T-helper 2 cell (primary cell): ENCODE measurements around the gene NSFL1C.
A peak's percentile ranks its signal among the peaks of the same experiment; 100 is the strongest.
"Not testable (repeated sequence)": the region's sequence is repeated elsewhere in the genome, so short reads cannot be mapped to it uniquely, and the experiment has no call there.

Source experiments
- DNase-seq, 5 experiments: peaks; one replicate each; pipeline versions ENCODE4 v3.0.0 to v3.0.0-alpha.2; 2012 to 2022

The NSFL1C gene

GRCh38 chr20:1423625-1424106, 43.0 kb downstream of the NSFL1C start:
- peak in 1 of 5 experiments; percentile 50 for DNase-seq

DNA sequence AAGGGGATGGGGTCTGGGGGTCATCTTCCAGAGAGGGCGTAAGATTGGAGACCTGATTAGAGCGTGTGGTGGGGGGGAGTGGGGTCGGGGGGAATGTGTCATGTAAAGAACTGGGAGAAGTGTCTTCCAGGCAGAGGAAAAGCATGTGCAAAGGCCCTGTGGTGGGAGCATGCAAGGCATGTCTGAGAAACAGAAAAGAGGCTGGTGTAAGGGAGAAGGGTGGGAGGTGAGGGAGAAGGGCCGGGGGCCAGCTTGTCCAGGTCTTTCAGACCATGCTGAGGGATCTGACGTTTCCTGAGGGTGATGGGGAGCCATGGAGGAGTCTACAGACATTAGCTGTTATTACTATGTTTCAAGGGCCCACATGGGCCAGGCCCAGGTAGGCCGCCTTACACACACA, 43.4 kb downstream of the NSFL1C start:
- DNase-seq: no peak

DNA sequence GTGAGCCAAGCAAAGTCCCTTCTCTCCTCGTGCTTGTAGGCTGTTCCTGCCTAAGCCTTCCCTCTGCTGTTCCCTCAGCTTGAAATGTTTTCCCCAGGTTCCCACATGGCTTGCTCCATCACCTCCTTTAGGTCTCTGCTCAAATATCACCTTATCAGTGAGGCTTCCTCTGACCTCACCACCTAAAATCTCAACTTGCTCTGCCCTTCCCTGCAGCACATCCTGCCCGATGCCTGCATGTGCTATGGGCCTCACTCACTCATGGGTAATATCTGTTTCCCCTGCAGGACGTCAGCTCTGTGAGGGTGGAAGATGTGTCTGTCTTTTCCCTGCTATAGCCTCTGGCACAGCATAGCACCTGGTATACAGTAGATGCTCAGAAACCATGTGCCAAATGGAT, 43.9 kb downstream of the NSFL1C start:
- peak in 1 of 5 experiments; percentile 64 for DNase-seq

DNA sequence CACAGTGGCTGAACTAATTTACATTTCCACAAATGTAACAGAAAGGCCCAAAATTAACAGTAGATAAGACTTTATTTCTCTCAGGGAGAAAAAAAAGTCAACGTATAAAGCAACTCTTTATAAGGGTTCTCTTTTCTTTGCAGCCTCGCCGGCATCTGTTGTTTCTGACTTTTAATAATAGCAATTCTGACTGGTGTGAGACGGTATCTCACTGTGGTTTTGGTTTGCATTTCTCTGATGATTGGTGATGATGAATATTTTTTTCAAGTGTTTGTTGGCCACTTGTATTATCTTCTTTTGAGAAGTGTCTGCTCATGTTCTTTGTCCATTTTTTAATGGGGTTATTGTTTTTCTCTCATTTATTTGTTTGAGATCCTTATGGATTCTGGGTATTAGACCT, 46.6 kb downstream of the NSFL1C start:
- no peak for DNase-seq

DNA sequence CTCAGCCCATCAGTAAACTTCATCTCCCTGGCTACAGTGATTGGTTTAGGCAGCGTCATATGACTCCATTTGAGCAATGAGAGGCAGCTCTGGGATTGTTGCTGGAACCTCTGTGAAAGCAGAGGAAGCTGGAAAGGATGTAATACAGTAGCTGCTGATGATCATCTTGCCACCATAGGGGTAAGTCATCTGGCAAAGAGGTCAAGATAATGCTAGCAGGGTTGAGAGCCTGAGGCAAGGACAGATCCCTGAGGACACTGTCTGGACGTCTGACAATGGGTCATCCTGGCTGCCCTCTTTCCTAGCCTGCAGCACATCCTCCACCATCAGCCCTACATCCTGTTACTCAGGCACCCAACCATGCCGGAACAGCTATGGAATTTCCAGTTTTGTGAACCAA, 48.3 kb downstream of the NSFL1C start:
- DNase-seq: no peak

GRCh38 chr20:1417790-1418189, 48.9 kb downstream of the NSFL1C start:
- DNase-seq: no peak

- DNase-seq: no peak
Measured at GRCh38 chr20:1417273-1417672, 49.4 kb downstream of the NSFL1C start.

DNA sequence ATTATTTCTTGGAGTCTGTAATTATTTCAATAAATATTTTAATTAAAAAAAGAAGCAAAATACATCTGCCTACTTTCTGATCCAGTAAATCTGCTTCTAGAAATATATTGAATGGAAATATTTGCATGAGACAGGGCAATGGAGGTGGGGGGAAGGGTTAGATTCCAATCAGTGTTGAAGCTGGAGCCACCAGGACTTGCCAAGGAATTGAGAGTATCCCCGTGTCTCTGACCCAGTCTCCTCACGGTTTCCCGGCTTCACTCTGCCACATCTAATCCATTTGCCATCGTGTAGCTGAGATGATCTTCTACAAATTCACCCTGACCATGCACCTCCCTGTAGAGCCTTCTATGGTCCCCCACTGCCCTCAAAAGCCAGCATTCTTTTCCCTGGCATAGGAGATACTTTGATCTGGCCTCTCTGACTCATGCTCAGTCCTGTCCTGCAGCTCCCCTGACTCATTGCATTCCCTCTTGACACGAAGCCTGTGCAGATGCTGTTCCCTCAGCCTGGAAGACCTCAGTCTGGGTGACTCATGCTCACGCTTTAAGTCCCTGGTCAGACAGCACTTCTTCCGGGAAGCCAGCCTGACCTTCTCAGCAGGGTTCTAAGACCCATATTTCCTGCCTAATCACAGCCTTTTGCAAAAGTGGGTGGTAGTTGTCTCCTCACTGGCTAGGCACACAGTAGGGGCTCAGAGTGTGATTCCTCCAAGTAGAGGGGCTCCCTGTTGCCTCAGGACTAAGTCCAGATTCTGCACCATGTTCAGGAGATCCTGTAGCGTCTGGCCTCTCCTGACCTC, 50.8 kb downstream of the NSFL1C start:
- DNase-seq: no peak

GRCh38 chr20:1414982-1415381, 51.7 kb downstream of the NSFL1C start:
- DNase-seq: no peak

- no peak for DNase-seq
Measured at GRCh38 chr20:1405801-1406200, 60.8 kb downstream of the NSFL1C start.

- DNase-seq: no peak
Measured at GRCh38 chr20:1403624-1404023, 63.0 kb downstream of the NSFL1C start.

DNA sequence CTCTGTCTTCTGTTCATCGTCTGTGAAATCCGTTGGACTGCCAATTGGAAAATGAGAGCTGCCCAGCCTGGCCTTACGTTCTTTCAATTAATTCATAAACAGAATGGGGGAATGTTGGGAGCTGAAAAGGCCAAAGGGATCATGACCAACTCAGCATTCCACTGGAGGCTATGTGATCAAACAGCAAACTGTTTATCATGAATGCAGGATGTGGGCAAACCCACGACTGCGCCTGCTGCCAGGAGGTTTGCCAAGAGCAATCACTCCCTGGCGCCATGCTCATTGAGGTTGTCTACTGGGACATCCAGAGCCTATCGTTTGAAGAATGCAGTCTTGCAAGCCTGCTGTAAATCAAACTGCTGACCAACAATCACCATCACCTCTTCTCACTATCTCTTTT, 64.5 kb downstream of the NSFL1C start:
- DNase-seq: peak in 1 of 5 experiments; percentile 58

DNA sequence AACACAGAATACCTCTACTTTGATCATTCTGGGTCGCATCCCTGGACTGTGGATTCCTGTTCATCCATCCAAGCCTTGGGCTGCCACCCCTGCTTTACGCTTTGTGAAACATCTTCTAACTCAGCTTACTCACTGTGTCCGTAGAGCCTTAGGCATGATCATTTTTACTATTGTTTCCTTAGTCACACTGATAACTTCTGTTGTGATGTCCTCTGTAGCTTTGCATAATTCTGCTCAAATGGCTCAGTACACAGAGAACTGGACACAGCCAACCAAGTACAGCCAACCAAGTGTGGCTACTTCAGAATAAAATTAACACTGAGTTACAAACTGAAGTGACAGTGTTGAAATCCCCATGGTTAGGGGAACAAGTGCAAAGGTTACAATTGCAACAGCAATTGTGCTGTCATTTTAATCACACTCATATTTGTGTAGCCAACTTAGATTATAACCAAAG, 65.2 kb downstream of the NSFL1C start:
- no peak for DNase-seq

DNA sequence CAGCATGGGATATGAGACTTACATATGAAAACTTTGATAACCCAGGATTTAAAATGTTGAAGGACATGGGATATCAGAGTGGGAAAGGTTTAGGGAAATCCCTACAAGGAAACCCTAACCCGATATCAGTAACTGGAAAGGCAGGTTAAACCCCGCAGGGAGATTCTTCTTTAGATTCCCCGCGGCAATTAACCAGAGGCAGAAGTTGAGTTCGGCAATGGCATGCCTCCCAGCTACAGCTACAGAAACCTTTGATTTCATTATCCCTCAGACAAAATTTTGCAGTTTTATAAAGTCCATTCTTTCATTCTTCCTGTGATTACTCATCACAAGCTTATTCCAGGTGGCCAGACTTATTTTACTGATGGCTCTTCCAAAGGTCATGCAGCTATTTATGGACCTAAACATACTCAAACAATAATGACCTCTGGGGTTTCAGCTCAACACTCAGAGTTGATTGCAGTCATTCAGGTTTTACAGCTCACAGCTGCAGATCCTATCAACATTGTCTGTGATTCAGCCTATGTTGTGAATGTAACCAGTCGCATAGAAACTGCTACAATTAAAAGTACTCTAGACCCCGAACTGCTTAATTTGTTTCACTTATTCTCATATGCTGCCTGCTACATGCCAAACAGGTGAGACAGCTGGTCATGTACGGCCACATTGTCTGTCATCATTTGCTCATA, 66.8 kb downstream of the NSFL1C start:
- DNase-seq: not testable (repeated sequence)

GRCh38 chr20:1398185-1398584, 68.5 kb downstream of the NSFL1C start:
- not testable (repeated sequence) for DNase-seq

- DNase-seq: no peak
Measured at GRCh38 chr20:1397710-1398109, 68.9 kb downstream of the NSFL1C start.

DNA sequence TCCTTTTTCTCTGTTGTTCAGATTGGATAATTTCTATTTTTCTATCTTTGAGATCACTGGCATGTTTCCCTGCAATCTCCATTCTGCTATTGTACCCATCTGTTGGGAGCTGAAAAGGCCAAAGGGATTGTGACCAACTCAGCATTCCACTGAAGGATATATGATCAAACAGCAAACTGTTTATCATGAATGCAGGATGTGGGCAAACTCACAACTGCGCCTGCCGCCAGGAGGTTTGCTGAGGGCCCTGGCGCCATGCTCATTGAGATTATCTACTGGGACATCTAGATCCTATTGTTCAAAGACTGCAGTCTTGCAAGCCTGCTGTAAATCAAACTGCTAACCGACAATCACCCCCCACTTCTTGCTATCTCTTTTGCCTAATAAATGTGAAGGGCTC, 69.9 kb downstream of the NSFL1C start:
- peak in 1 of 5 experiments; percentile 68 for DNase-seq

DNA sequence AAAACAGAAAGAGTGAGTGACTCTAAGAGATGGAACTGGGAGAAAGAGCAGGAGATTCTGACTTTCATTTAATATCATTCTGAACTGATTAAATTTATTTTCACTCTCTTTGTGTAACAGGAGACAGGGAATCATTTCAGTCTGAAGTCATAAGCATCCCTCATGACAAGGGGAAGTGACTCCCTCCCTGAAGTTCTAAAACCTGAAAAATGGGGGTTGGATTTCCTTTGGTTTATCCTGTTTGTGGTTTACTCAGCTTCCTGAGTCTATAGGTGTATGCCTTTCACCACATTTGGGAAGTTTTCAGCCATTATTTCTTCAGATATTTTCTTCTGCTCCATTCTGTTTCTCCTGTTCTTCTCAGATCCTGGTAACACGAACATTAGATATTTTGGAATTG, 70.4 kb downstream of the NSFL1C start:
- no peak for DNase-seq

DNA sequence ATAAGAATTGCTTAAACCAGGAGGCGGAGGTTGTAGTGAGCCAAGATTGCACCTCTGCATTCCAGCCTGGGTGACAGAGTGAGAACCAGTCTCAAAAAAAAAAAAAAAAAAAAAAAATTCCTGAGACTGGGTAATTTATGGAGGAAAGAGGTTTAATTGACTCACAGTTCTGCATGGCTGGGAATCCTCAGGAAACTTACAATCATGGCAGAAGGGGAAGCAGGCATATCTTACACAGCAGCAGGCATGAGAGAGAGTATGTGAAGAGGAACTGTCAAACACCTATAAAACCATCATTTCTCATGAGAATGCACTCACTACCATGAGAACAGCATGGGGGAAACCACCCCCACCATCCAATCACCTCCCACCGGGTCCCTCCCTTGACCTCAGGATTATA, 72.0 kb downstream of the NSFL1C start:
- DNase-seq: no peak

DNA sequence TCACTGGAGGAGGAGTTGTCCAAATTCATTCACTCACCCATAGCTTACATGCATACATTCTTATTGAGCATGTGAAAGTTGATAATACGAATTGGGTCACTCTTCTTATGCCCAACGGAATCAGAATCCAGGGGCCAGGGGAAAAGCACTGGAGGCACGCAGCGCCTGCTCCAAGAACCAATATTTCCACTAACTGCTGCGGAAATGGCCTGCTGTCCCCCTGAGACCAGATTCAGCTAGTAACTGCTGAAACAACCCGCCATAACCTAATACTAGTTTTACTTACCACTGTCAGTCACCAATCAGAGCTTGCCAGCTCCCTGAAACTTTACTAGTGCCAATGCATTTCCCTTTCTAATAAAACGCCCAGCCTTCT, 73.2 kb downstream of the NSFL1C start:
- DNase-seq: no peak

GRCh38 chr20:1392693-1393506, 73.7 kb downstream of the NSFL1C start, which contains the start of gene FKBP1A:
TSS of gene FKBP1A (minus strand) at chr20:1393054. CDS start at chr20:1392998, 56 bp downstream.
- DNase-seq: peak; percentile 80 to 97 (median 85)

- DNase-seq: no peak
Measured at GRCh38 chr20:1392443-1392692, 74.3 kb downstream of the NSFL1C start.
